ENCODE data around the gene CD8B. TPM values are rescaled to one million over a fixed set of nuclear protein-coding genes. Genes with fewer than 3 reads are reported as not detected.

Gene CD8B
- total and polyA plus RNA-seq, 9 of the 15 experiments (the other 6 are each of a cell fraction or from before 2014, with no cell fraction given): not detected

- TF ChIP-seq RREB1 (CRISPR knock-in tag; IDR thresholded peaks at IDR 0.05): no peak
Observed at GRCh38 chr2:86821842-86822241, 39.8 kb downstream of the CD8B start (continued).

- WGBS (ENCODE audit: insufficient coverage, low coverage, missing lambda C conversion rate): 3% methylated on average over 11 of the region's 13 CpGs
- ATAC-seq: 0 out of 3 replicates have a peak, but pooled peaks have one; percentile 29
- FAIRE-seq: no peak
- CTCF ChIA-PET (ENCODE audit: low intra/inter-chr PET ratio): no interaction called here
- H3K9me3 ChIP-seq (replicated peaks; ENCODE audit: control insufficient read depth, insufficient read depth, low read depth, low read length): no peaks in the 10 kb centered on the region
- no TSS peak for BruUV-seq (replicated peaks)
- H3K36me3 ChIP-seq (ENCODE audit: control insufficient read depth, insufficient read depth, low read length): no peaks in the 10 kb centered on the region
- in situ Hi-C loops (cut with MboI) (no loop called here), intact Hi-C loops (cut with micrococcal nuclease) (no loop called here)
- H3K4me2 ChIP-seq (ENCODE audit: insufficient read depth, low read length): no peak overlapping the region; the same call in 1 of the 2 replicates
- no peak for TF ChIP-seq ZNF134 (CRISPR knock-in tag; conservative IDR thresholded peaks at IDR 0.05)
- no peak for TF ChIP-seq MEF2A (IDR thresholded peaks at IDR 0.05; ENCODE audit: control insufficient read depth, low read depth, low read length)
- TF ChIP-seq, protein P1, sequence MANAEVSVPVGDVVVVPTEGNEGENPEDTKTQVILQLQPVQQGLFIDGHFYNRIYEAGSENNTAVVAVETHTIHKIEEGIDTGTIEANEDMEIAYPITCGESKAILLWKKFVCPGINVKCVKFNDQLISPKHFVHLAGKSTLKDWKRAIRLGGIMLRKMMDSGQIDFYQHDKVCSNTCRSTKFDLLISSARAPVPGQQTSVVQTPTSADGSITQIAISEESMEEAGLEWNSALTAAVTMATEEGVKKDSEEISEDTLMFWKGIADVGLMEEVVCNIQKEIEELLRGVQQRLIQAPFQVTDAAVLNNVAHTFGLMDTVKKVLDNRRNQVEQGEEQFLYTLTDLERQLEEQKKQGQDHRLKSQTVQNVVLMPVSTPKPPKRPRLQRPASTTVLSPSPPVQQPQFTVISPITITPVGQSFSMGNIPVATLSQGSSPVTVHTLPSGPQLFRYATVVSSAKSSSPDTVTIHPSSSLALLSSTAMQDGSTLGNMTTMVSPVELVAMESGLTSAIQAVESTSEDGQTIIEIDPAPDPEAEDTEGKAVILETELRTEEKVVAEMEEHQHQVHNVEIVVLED (CRISPR knock-in tag; IDR thresholded peaks at IDR 0.05): no peak
- TF ChIP-seq C11orf30 (IDR thresholded peaks at IDR 0.05; ENCODE audit: low read depth): no peak
- TF ChIP-seq SAFB (IDR thresholded peaks at IDR 0.05; ENCODE audit: borderline replicate concordance, low read depth, low read length): no peak
- TF ChIP-seq CHD2 (IDR thresholded peaks at IDR 0.05; ENCODE audit: low read depth, low read length): no peak
- TF ChIP-seq ERF (CRISPR knock-in tag; IDR thresholded peaks at IDR 0.05): no peak
- no peak for TF ChIP-seq PHTF2 (CRISPR knock-in tag; IDR thresholded peaks at IDR 0.05)
- no peak for TF ChIP-seq PRMT5 (CRISPR knock-in tag; IDR thresholded peaks at IDR 0.05)
- no peak for TF ChIP-seq TAF9B (IDR thresholded peaks at IDR 0.05; ENCODE audit: partially characterized antibody)
- no peak for TF ChIP-seq ZNF217 (CRISPR knock-in tag; IDR thresholded peaks at IDR 0.05)
- no peak for TF ChIP-seq NR1H2 (CRISPR knock-in tag; IDR thresholded peaks at IDR 0.05)
- H3K79me2 ChIP-seq (ENCODE audit: control insufficient read depth, insufficient read depth, low read length): no peaks in the 10 kb centered on the region
- POLR2A ChIA-PET: no interaction called here
- no peaks in the 10 kb centered on the region for H4K20me1 ChIP-seq (replicated peaks; ENCODE audit: control insufficient read depth, insufficient read depth, low read length)
- H3K9me1 ChIP-seq (ENCODE audit: control insufficient read depth, insufficient read depth, low read length): no peaks in the 10 kb centered on the region
- no peak for DNase-seq (ENCODE audit: extremely low read depth in 1 of 4, low spot score in 3 of 4)
- H3K4me1 ChIP-seq (replicated peaks in 1 of 2; ENCODE audit: control insufficient read depth in 2 of 2, insufficient read depth in 2 of 2, low read length in 2 of 2): peaks cover 0 to 6% of the 10 kb centered on the region in 2 experiments; a peak in 1 of 5 replicates
- peaks cover 7 to 43% of the 10 kb centered on the region in 2 experiments; a peak in 4 of 5 replicates for H3K27me3 ChIP-seq (ENCODE audit: control insufficient read depth in 2 of 2, insufficient read depth in 2 of 2, low read length in 2 of 2)
- peak overlapping the region in 1 of 2 experiments; percentile 50; a peak in 1 of 4 replicates for H3K9ac ChIP-seq (ENCODE audit: insufficient read depth in 1 of 2, low read depth in 2 of 2, low read length in 2 of 2)
- no peak overlapping the region for H3K27ac ChIP-seq (ENCODE audit: extremely low read depth, low read depth, low read length)
- H3K4me3 ChIP-seq: no peak overlapping the region
- no peak overlapping the region; the same call in 1 of the 2 replicates for H2AFZ ChIP-seq (ENCODE audit: low read depth, low read length)
Observed at GRCh38 chr2:86821306-86821705, 40.4 kb downstream of the CD8B start.

Measured in K562 (cell line).